Upper lobe of right lung (tissue), 1 donor: ENCODE results near the gene WDR64. TPM values are rescaled to one million over a fixed set of nuclear protein-coding genes. Genes with fewer than 3 reads are reported as not detected.

ENCODE experiments used
- ATAC-seq: fragments of 200-7000 bp; cut with Tn5 transposase; one replicate; pipeline ENCODE4 v1.9.1; 2020; ENCODE audit warnings: mild to moderate bottlenecking, moderate library complexity
- DNase-seq: peaks from one replicate; pipeline ENCODE4 v3.0.0-alpha.2; 2020
- H3K27ac ChIP-seq: fragments of 200-600 bp; one replicate; pipeline ENCODE4 v1.8.0; 2022
- H3K27me3 ChIP-seq: fragments of 200-600 bp; one replicate; pipeline ENCODE4 v1.8.0; 2022; ENCODE audit warnings: mild to moderate bottlenecking
- H3K36me3 ChIP-seq: fragments of 200-600 bp; one replicate; pipeline ENCODE4 v1.8.0; 2022
- H3K4me1 ChIP-seq: fragments of 200-600 bp; one replicate; pipeline ENCODE4 v1.8.0; 2022
- H3K4me3 ChIP-seq: fragments of 200-600 bp; one replicate; pipeline ENCODE4 v1.8.0; 2022; ENCODE audit warnings: mild to moderate bottlenecking
- H3K9me3 ChIP-seq: fragments of 200-600 bp; one replicate; pipeline ENCODE4 v1.8.0; 2022
- intact Hi-C: fragments of 100-400 bp; cut with DNase I; formaldehyde crosslinking; loops from one replicate; pipeline ENCODE4 v1.11.0; 2022
- total RNA-seq: library from RNA; stranded (reverse); fragmentation: NEBNext Ultra II Directional; extraction: Animal tissue kit (Norgen Biotek cat#: 25700); gene quantifications from one replicate; pipeline ENCODE4 v1.2.1, GENCODE V29; 2021
- TF ChIP-seq, protein P1 (sequence below): fragments of 200-600 bp; IDR thresholded peaks from one replicate; pipeline ENCODE4 v1.8.0; 2022; ENCODE audit warnings: antibody characterized with exemption
- donor health status: DM: no; HTN: yes; CAD: no; lungs with severe emphysema.

The WDR64 gene
- total RNA-seq, 1 donor from 2014 or later = not detected

DNA sequence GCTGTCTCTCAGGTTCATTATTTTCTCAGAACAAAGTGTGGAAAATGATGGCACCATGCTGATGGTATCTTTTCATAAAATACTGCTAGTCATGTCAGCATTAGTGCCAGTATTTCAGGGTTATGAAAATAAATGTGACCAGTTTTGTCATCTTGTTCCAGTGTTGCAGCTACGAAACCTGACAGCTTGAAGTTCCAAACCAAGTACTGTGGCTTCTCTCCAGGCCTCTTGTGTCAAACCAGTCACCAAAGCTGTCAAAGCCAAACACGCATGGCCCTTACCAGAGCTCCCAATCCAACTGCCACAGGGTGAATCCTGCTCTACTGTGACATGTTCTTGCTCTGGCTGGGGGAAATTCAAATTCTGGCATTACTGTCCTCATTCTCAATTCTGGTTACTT is 175.2 kb downstream of the WDR64 start:
- no peaks in the 10 kb centered on the region for H3K36me3 ChIP-seq
- TF ChIP-seq, protein P1, sequence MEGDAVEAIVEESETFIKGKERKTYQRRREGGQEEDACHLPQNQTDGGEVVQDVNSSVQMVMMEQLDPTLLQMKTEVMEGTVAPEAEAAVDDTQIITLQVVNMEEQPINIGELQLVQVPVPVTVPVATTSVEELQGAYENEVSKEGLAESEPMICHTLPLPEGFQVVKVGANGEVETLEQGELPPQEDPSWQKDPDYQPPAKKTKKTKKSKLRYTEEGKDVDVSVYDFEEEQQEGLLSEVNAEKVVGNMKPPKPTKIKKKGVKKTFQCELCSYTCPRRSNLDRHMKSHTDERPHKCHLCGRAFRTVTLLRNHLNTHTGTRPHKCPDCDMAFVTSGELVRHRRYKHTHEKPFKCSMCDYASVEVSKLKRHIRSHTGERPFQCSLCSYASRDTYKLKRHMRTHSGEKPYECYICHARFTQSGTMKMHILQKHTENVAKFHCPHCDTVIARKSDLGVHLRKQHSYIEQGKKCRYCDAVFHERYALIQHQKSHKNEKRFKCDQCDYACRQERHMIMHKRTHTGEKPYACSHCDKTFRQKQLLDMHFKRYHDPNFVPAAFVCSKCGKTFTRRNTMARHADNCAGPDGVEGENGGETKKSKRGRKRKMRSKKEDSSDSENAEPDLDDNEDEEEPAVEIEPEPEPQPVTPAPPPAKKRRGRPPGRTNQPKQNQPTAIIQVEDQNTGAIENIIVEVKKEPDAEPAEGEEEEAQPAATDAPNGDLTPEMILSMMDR = no peak
- intact Hi-C loops = no loop called here
- no peak for DNase-seq
- no peaks in the 10 kb centered on the region for H3K27me3 ChIP-seq
- H3K27ac ChIP-seq = no peak overlapping the region
- H3K4me1 ChIP-seq = no peaks in the 10 kb centered on the region
- no peak overlapping the region for H3K4me3 ChIP-seq
- H3K9me3 ChIP-seq = no peaks in the 10 kb centered on the region
- ATAC-seq = no peak

DNA sequence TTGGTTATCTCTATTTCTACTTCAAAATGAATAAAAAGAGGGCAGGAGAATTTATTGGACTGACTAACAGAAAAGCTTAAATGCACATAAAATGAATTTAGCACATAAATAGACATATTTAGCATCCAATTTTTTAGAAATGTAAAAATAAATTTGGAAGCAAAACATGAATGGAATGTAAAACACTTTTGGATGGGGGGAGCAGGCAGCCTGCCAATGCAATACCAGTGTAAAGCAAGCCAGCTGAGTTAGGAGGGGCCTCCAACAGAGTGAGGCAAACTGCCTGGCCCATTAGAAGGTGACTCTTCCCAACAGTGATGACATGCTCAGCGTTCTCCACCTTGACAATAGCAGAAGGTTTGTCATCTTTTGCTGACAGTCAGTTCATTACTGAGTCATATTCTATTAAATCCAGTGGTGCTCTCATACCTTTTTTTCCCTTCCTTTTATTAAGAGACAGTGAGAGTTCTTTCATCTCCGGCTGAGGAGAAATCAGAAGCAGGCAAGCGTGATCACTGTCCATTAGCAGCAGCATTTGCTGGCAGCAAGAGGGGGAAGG is 176.5 kb downstream of the WDR64 start:
- intact Hi-C loops = no loop called here
- no peak overlapping the region for H3K4me3 ChIP-seq
- no peak for DNase-seq
- no peak overlapping the region for H3K27ac ChIP-seq
- no peaks in the 10 kb centered on the region for H3K4me1 ChIP-seq
- no peaks in the 10 kb centered on the region for H3K27me3 ChIP-seq
- ATAC-seq = no peak
- no peaks in the 10 kb centered on the region for H3K9me3 ChIP-seq
- no peaks in the 10 kb centered on the region for H3K36me3 ChIP-seq
- TF ChIP-seq, protein P1 = no peak

DNA sequence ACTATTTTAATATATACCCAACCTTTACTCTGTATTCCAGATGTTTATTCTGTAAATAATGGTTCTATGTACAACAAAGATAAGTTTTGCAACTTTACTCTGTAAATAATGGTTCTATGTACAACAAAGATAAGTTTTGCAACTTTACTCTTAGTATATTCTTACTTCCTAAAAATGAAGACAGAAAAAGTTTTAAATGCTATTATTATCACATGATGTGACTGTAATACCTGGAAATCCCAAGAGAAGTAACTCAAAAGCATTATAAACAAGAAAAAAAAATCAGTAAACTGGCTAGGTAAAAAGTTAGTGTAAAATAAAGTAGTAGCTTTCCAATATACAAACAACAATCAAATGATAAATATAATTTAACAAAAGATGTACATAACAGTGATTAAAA is 177.4 kb downstream of the WDR64 start:
- TF ChIP-seq, protein P1 = no peak
- intact Hi-C loops = no loop called here
- Histone ChIP-seq H3K9me3 (no peaks in the 10 kb centered on the region), H3K4me1 (no peaks in the 10 kb centered on the region), H3K36me3 (no peaks in the 10 kb centered on the region), H3K27ac (no peak overlapping the region), H3K27me3 (no peaks in the 10 kb centered on the region), H3K4me3 (no peak overlapping the region)
- DNase-seq (no peak), ATAC-seq (no peak)

DNA sequence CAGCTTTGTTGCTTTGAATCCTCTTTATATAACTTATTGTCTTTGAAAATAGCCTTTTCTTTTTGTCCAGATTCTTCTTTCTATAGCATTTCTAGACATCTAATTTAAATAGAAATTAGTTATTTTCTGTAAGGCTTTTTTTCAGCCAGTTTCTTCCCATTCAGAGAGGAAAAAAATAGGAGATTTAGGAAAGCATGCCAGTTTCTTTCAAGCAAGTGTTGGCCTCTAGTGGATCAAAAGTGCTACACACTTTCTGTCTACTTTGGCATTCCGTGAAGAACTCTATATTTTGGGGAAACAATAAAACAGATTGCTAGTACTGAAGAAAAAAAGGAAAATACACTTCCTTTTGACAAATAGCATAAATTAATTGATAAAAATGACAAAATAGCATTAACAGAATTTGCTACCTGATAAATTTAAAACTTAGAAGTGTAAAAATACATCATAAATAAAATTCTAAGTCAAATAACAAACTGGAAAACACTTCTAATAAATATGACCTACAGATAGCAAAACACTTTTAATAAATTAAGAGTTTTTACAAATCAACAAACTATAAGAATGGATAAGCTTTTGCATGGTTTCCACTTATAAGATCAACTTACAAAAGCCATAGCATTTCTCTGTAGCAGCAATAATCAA is 182.8 kb downstream of the WDR64 start:
- ATAC-seq (peak; percentile 55), DNase-seq (no peak)
- no peaks in the 10 kb centered on the region for H3K36me3 ChIP-seq
- TF ChIP-seq, protein P1 = peak; percentile 53
- H3K4me3 ChIP-seq = no peak overlapping the region
- no peaks in the 10 kb centered on the region for H3K27me3 ChIP-seq
- H3K4me1 ChIP-seq = no peaks in the 10 kb centered on the region
- no peak overlapping the region for H3K27ac ChIP-seq
- intact Hi-C loops = no loop called here
- no peaks in the 10 kb centered on the region for H3K9me3 ChIP-seq

DNA sequence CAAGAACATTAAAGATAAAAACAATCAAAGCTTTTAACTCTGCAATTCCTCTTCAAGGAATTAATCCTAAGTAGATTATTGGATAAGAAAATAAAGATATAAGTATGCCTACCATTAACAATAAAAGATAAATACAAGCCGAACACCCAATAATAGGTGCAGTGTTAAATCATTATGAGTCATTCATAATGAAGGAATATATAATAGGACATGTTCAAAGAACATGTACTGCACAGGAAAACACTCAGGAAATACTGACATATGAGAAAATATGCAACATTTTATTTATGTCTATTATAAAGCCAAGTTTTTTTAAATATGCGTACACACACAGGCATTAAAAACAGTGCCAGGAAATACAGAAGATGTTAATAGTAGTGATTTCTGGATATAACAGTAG is 184.9 kb downstream of the WDR64 start:
- H3K27ac ChIP-seq = no peak overlapping the region
- no peak overlapping the region for H3K4me3 ChIP-seq
- intact Hi-C loops = no loop called here
- no peaks in the 10 kb centered on the region for H3K27me3 ChIP-seq
- no peaks in the 10 kb centered on the region for H3K9me3 ChIP-seq
- DNase-seq (no peak), ATAC-seq (no peak)
- TF ChIP-seq, protein P1 = no peak
- H3K36me3 ChIP-seq = no peaks in the 10 kb centered on the region
- no peaks in the 10 kb centered on the region for H3K4me1 ChIP-seq
